Astrocyte (in vitro differentiated cells and primary cell): ENCODE measurements around the gene SLC2A2.

Experiments used
- EZH2 ChIP-seq: IDR thresholded peaks from 2 replicates; pipeline ENCODE4 v1.6.1; 2012; ENCODE audit warnings: mild to moderate bottlenecking, low read length, inconsistent platforms; ENCODE audit not compliant: insufficient read depth
- TF ChIP-seq, protein P1 (sequence below): IDR thresholded peaks from 2 replicates; pipeline ENCODE4 v1.5.1; 2011; ENCODE audit warnings: low read depth, mild to moderate bottlenecking, inconsistent platforms, low read length, moderate library complexity; ENCODE audit not compliant: insufficient read depth

DNA sequence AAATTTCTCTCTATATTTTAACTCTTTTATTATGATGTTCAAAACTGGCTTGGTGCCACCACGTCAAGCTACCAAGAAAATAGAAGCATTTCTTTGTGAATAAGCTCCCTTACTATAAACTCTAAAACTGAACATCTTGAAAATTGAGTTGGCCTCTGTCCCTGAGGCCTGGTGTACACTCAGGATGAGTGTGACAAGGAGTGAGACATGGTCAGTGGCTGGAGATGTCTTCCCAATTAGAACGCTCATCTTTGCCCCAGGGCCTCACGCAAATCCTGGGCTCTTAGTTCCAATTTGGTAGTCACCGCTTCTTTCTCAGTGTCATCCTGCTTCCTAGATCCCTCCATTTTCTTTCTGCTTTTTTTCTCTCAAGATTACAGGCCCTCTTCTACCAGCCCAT lies 26.2 kb downstream of the SLC2A2 start:
- TF ChIP-seq, protein P1, sequence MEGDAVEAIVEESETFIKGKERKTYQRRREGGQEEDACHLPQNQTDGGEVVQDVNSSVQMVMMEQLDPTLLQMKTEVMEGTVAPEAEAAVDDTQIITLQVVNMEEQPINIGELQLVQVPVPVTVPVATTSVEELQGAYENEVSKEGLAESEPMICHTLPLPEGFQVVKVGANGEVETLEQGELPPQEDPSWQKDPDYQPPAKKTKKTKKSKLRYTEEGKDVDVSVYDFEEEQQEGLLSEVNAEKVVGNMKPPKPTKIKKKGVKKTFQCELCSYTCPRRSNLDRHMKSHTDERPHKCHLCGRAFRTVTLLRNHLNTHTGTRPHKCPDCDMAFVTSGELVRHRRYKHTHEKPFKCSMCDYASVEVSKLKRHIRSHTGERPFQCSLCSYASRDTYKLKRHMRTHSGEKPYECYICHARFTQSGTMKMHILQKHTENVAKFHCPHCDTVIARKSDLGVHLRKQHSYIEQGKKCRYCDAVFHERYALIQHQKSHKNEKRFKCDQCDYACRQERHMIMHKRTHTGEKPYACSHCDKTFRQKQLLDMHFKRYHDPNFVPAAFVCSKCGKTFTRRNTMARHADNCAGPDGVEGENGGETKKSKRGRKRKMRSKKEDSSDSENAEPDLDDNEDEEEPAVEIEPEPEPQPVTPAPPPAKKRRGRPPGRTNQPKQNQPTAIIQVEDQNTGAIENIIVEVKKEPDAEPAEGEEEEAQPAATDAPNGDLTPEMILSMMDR, result no peak
- no peak for TF ChIP-seq EZH2
